ENCODE measurements around the gene CCDC190. TPM values are rescaled to one million over a fixed set of nuclear protein-coding genes. Genes with fewer than 3 reads are reported as not detected.
A peak's percentile ranks its signal among the peaks of the same experiment; 100 is the strongest.

CCDC190 gene
- total and polyA plus RNA-seq, 2 of the 13 experiments (the other 11 are each of a cell fraction or from before 2014, with no cell fraction given): not detected

GRCh38 chr1:162892906-162893611, 32.1 kb upstream of the CCDC190 start (continued):
- TF ChIP-seq DZIP1 (CRISPR knock-in tag; IDR thresholded peaks at IDR 0.05) (no peak), CREB3 (CRISPR knock-in tag; IDR thresholded peaks at IDR 0.05) (no peak), ZNF18 (CRISPR knock-in tag; IDR thresholded peaks at IDR 0.05; ENCODE audit: insufficient replicate concordance) (no peak), CEBPG (CRISPR knock-in tag; IDR thresholded peaks at IDR 0.05) (peak; percentile 95), ZC3H13 (CRISPR knock-in tag; IDR thresholded peaks at IDR 0.05) (no peak), MED8 (CRISPR knock-in tag; IDR thresholded peaks at IDR 0.05; ENCODE audit: insufficient replicate concordance) (no peak), NFE2L1 (CRISPR knock-in tag; IDR thresholded peaks at IDR 0.05; ENCODE audit: borderline replicate concordance) (no peak), CENPX (CRISPR knock-in tag; IDR thresholded peaks at IDR 0.05) (no peak), ZMAT5 (CRISPR knock-in tag; IDR thresholded peaks at IDR 0.05; ENCODE audit: borderline replicate concordance, low read depth) (no peak), SP5 (CRISPR knock-in tag; IDR thresholded peaks at IDR 0.05; ENCODE audit: borderline replicate concordance, low read depth) (peak; percentile 96), AGO2 (optimal IDR thresholded peaks at IDR 0.05; ENCODE audit: low read depth, low read length) (no peak), ZNF326 (CRISPR knock-in tag; IDR thresholded peaks at IDR 0.05; ENCODE audit: borderline replicate concordance) (no peak), CEBPZ (IDR thresholded peaks at IDR 0.05; ENCODE audit: low read length) (no peak), ZNF292 (CRISPR knock-in tag; IDR thresholded peaks at IDR 0.05; ENCODE audit: borderline replicate concordance, low read depth) (no peak), NR0B2 (CRISPR knock-in tag; IDR thresholded peaks at IDR 0.05) (no peak), SP1 (IDR thresholded peaks at IDR 0.05) (no peak), SP1 (CRISPR knock-in tag; IDR thresholded peaks at IDR 0.05) (no peak), HNRNPUL1 (IDR thresholded peaks at IDR 0.05; ENCODE audit: low read depth, low read length) (no peak), ZNF749 (CRISPR knock-in tag; IDR thresholded peaks at IDR 0.05; ENCODE audit: borderline replicate concordance) (no peak), REPIN1 (CRISPR knock-in tag; IDR thresholded peaks at IDR 0.05; ENCODE audit: borderline replicate concordance, low read depth) (no peak)
